SIG-M5 treated with dmso at 0.1 percent for 504 hours (cell line): ENCODE results near the gene CLDN7.

Source experiments
- DNase-seq: peaks from one replicate; lab custom pipeline; 2025; ENCODE audit not compliant: unreplicated experiment; lab: John Stamatoyannopoulos, UW

CLDN7 gene

DNA sequence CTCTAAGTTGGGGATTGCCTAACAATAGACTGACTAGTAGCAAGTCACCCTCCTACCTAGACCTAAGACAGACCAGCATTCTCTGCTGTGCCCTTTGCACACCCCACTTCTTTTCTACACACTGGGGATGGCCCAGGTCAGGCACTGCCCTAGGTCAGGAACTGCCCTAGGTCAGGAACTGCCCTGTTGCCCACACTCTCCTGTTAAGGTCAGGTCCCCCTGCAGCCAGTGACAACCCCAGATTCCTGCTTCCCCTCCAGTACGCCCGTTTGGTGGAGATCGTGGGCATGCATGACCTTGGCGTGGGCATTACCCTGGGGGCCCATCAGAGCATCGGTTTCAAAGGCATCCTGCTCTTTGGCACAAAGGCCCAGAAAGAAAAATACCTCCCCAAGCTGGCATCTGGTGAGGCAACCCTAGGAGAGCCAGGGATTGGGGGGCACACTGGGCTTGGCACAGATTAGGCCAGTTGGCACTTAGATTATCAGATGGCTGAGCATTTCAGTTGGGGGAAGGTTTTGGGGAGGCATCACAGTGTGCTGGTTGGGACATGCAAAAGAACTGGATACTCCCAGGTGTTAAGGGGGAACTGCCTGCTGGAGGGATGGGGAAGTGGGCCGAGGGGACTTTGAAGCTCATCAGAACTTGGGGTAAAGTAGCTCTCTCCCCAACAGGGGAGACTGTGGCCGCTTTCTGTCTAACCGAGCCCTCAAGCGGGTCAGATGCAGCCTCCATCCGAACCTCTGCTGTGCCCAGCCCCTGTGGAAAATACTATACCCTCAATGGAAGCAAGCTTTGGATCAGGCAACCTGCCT lies 40.8 kb downstream of the CLDN7 start:
- no peak for DNase-seq

DNA sequence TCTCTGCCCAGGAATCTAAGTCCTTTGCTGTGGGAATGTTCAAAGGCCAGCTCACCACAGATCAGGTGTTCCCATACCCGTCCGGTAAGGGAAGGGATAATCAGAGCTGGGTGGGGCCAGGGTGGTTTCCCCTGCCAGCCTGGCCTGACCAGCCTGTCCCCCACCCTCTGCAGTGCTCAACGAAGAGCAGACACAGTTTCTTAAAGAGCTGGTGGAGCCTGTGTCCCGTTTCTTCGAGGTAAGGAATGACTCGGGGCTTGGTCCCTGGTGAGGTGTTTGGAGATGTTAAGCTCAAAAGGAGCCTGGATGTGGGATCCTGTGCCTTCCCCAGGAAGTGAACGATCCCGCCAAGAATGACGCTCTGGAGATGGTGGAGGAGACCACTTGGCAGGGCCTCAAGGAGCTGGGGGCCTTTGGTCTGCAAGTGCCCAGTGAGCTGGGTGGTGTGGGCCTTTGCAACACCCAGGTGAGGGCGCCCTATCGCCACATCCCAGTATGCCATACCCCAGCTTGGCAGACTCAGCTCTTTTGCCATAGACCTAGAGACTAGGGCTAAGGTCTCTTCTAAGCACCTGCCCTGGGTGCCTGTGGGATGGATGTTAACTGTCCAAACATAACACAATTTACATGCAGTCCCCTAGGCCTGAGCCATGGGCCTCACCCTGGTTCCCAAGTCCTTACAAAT lies 41.5 kb downstream of the CLDN7 start:
- DNase-seq = peak; percentile 42

DNA sequence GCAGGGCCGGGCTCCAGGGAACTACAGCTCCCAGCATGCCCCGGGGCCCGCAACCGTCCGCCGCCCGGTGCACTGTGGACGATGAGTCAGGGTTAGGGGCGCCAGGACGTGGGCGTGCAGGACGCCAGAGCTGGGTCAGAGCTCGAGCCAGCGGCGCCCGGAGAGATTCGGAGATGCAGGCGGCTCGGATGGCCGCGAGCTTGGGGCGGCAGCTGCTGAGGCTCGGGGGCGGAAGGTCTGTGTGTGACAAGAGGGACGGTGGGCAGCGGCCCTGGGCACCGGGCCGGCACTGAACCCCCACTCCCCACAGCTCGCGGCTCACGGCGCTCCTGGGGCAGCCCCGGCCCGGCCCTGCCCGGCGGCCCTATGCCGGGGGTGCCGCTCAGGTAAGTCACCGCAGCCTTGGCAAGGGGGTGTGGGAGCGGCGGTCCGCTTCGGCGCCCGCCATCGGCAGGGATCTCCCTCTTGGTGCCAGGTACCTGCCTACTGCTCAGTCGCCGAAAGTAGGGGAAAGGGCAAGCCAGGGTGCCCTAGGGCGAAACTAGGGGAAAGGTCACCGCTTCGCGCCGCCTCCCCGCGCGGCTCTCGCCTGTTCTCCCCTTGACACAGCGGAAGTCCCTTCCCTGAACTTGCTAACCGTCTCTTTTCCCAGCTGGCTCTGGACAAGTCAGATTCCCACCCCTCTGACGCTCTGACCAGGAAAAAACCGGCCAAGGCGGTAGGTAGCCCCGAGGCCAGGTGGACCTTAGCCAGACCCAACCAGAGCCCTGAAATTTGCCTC lies 42.3 kb downstream of the CLDN7 start, which contains the start of the genes ACADVL and DLG4:
Gene ACADVL (plus strand): TSS at position 127 of the 781 bp plus-strand sequence. CDS start 47 bp downstream, at position 174.
Gene DLG4 (minus strand): TSS at position 25 of the 781 bp plus-strand sequence.
- DNase-seq = peak; percentile 72

DNA sequence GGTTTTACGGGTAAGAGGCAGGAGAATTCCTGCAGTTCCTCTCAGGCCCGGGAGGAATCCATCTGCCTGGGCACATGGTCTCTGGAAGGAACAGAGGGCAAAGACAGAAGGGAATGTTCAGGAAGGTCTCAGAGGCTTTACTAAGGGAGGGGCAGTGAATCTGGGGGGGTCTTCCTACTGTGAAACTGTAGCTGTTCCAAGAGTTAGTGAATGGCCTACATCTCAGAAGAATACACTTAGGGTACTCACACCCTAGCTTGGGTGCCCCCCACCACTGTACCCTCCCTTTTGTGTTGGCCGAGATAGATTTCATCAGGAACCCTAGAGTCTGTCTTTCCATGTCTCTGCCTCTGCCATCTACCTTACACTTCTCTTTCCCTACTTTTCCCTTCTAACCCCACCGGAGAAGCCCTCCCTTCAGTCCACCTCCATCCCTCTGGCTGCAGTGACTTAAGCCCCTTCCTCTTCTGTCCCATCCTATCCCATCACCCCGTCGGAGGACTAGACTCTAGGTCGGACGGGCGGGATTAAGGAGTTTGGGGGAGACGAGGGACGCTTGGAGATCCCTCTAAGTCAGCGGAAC lies 43.0 kb downstream of the CLDN7 start:
- no peak for DNase-seq

DNA sequence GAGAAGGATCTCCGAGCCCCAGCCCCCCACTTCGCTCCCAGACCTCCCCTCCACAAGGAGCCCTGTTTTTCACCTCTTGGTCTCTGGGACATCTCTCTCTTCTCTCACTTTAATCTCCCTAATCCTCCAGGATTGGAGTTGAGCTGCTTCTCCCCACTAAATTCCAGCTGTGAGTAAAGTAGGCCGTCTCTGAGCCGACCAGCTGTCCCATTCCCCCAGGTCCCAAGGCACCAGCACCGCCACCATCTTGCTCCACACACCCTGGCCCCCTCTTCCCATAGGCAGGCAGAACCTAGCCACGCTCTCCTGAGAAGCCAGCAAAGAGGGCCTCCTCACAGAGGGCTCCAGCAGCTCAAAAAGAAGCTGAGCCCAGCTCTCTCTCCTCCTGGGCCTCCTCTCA lies 43.5 kb downstream of the CLDN7 start:
- no peak for DNase-seq

DNA sequence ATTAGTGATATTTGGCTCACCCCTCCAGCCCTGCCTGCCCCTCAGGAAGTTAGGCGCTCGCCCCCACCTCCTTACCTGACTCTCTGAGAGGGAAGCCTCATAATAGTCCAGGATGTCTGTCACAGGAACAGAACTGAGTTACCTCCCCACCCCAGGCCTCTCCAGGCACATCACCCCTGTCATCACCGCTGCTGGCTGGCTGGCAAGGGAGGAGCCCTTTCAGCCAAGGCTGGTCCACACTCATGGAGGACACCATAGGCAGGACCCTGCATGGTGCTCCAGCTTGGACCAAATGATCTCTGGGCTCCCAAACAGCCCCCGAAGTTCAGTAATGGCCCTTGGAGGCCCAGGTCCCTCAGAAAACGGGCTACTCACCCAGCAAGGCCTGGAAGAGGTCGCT lies 44.1 kb downstream of the CLDN7 start:
- DNase-seq = no peak

DNA sequence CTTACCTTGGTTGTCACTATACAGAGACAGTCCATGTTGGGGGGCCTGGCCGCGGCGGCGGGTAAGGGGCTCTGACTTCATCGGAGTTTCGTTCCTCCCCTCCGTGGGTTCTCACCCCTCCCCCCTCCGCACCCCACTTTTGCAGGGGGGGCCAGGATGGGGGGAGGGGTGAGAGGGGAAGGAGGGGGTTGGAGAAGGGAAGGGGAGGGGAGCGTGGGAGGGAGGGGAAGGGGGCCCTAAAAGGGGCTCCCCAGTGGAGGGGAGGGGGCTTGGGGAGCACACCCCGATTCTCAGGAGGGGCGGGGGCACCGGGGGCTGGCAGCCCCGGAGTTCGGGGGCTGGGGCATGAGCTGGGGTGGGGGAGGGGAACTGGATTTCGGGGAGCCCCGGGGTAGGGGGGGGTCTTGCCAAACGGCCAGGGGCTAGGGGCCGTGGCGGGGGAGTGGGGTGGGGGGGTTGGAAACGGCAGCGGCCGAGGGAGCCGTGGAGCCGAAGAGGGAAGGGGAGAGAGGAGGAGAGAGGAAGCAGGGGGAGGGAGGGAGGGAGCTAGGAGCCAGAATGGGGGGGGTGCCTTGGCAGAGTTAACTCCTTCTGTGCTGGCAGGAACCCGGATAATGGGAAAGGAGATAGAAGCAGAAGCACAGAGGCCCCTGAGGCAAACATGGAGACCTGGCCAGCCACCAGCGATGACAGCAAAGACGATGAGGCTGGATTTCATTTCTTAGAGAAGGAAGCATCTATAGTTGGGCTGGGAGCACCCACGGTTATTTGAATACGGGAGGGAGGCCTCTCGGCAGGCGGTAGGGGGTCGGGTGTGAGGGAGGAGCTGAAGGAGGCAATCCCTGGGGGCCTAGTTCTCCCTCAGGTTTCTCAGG lies 44.9 kb downstream of the CLDN7 start:
- DNase-seq = peak; percentile 48

DNA sequence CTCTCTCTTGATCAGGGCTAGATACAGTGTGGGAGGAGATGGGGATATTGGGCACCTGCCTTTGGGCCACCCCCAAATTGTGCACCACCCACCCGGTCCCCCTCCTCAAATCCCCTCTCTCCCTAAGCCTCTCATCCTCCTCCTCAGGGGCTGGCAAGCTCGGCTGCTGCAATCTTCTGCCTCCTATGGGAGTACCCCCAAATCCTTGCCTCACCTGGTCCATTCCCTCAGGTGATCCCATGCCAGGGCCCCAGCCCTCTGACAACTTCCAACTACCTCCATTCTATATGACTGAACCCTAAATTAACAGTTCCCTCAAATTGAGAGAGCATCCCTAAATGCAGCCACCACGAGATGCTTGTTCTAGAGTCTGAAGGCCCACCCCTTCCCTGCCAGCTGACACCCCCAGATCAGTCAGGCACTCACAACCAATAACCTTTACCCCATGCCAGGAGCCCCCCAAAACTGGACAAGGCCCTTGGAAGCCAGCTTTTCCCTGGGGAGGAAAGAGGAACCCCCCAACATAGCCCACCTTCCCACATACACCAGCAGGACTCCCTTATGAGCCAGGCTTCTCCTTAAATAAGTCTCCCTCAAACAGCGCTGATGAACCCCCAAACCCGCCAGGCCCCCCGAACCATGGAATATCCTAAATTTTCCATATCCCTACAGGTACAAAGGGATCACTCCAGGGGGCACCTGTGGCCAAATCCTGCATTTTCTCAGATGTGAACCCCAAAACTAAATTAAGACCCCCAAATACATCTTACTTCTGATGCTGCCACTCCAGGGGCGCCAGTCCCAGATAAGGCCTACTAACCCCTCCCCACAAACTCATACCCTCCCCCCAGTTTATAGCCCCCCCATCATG lies 45.8 kb downstream of the CLDN7 start:
- no peak for DNase-seq

DNA sequence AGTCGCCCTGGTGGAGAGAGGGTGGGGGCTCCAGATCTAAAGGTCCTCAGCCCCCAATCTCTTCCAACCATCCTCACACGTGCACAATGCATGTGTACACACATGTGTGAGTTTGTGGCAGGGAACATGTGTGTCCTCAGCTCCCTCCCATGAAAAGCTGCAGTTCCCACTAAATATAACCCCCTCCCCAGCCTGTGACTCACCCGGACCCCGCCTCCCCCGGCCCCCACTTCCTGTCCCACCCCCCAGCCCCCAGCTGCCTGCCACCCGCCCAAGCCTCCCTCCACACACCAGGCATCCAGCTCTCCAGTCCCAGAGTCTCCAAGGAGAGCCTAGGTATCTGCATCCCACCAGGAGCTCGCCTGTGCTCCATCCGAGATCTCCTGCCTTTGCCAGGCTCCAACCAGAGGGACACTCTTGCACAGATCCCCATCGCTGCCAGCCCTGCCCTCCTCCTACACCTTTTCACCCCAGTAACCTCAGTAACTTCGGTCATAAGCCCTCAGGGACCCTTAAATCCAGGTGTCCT lies 46.6 kb downstream of the CLDN7 start:
- DNase-seq = no peak

DNA sequence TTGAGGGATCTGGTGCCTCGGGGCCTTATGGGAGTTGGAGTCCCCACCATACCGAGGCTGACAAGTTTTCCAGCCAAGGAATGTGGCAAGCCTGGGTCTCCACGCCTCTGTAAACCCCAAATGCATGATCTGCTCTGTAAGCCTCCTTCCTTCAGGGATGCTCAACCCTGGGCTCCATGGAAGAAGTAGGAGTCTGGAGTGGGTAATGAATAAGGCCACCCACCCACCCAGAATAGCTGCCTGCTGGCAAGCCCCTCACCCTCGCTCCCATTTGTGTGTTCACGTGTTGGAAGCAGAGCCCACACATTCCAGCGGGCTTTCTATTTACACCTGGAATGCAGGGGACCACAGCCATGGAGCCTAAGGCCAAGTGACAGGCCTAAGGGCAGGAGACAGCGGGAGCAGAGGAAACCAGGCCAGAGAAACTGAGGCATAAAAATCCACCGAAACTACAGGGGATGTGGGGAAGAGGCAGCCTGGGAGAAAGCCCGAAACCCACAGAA lies 47.1 kb downstream of the CLDN7 start:
- DNase-seq = no peak

DNA sequence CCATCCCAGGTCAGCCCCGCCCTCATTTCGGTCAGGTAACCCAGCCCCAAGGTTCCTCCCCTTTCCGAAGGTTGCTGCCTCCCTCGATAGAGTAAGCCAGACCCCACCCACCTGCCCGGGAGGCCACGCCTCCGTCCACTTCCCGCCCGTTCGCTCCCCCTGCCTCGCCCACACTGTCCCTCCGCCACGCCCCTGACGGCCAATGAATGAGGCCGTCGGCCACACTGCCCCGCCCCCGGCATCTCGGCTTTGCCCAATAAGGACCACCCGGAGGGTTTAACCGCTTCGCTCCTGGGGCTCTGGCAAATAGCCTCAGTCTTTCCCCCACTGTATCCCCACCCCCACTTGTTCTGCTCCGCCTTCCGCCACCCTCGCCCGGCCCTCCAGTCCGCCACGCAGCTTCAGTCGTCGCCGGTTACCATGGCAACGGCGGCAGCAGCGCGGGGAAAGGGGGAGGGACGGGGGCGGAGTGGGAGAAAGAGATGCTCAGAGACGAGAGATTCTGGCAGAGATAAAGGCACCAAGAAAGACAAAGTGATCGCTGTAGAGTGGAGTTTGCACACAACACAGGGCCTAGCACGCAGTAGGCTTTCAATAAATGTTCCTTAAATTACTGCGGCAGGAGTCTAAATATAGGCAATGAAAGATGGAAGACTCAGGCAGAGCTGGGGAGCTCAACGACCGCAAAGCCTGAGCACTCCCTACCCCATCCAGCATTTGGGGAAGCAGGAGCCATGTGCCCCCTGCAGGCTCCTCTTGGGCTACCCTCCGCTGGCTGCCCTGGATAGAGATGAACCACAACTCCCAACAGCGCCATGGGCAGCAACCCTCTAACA lies 47.8 kb downstream of the CLDN7 start:
- DNase-seq = peak; percentile 95

DNA sequence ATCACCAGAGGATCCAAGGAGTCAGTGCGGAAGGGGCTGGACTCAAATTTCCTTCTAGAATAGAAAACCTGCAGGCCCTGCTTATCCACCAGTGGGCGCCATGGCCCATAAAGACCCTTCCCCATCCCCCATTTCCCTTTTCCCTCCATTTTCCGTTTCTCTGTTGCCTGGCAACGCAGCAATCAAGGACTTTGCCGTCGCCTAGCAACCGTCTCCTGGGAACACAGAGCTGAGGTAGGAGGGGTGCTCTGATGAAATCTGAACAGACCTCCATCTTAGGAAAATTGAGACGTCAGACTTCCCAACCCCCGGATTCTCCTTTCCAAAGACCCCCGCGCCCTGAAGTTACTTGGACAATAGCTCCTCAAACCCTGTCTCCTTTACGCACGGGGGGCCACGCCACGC lies 48.4 kb downstream of the CLDN7 start:
- DNase-seq = peak; percentile 82

DNA sequence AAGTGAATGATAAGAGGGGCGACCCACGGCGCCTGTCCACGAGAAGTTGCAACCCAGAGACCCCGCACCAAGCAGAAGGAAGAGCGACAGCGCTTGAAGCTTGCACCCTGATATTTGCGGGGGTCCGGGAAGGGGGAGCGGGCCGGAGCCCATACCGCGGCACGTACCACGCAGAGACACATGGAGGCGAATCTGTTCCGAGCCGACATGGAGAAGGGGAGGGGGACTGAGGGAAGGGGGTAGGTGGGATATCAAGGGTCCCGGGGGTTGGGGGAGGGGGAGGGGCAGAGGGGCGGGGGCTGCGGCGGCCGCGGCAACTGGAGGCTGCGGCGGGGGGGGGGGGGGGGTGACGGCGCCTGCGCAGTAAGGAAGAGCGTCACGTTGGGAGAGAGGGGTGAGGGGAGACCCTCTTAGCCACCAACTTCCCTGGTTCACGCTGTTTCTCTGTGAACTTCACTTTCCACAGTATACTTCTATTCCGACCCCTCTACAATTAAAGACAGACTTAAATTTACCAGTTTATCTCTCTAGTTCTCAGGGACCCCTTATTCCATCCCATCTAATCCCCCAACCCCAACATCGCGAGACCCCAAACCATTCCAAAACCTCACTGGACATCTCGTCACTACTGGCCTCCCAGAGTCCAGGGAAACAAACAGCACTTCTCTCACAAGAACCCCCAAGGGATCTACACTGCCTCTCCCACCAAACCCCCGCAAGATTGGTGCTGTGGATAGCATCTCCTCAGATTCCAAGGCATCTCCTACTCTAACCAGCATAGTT lies 50.6 kb downstream of the CLDN7 start:
- no peak for DNase-seq
